Measurements from ENCODE around the gene SHISA3.
"Not testable (repeated sequence)": the region's sequence is repeated elsewhere in the genome, so short reads cannot be mapped to it uniquely, and the experiment has no call there.

Gene SHISA3

GRCh38 chr4:42396752-42397634 lies at the start of gene SHISA3:
SHISA3 (plus strand) TSS chr4:42397488; CDS start chr4:42398057, 569 bp downstream.
- no peak for DNase-seq

DNA sequence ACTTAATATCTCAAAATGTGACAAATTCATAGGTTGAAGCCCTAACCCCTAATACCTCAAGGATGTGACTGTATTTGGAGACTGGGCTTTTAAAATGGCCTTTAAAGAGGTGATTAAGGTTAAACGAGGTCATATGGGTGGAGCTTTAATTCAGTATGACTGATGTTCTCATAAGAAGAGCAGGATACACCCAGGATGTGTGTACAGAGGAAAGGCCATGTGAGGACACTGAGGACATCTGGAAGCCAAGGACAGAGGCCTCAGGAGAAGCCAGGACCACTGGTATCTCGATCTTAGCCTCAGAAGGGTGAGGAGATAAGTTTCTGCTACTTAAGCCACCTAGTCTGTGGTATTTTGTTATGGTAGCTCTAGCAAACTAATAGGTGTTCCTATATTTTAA lies 49.0 kb upstream of the SHISA3 start:
- DNase-seq: no peak

DNA sequence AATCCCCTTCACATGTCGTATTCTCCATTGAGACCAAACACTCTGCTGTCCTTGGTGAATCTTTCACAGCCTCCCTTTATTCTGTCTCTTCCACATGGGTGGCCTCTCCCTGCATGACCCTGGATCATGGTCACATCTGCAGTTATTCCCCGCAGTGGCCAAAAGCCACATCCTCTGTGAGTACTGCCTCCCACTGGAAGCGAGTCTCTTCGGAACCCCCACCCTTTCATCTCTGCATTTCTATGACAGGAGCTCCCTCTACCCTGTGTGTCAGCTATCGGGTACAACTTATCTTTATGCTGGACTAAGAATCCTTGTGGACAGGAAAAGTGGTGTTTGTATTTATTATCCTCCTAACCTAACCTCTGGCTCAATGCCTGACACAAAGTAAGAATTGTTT lies 48.6 kb upstream of the SHISA3 start:
- DNase-seq: no peak

- DNase-seq: no peak
Measured at GRCh38 chr4:42350611-42351182, 46.6 kb upstream of the SHISA3 start.

DNA sequence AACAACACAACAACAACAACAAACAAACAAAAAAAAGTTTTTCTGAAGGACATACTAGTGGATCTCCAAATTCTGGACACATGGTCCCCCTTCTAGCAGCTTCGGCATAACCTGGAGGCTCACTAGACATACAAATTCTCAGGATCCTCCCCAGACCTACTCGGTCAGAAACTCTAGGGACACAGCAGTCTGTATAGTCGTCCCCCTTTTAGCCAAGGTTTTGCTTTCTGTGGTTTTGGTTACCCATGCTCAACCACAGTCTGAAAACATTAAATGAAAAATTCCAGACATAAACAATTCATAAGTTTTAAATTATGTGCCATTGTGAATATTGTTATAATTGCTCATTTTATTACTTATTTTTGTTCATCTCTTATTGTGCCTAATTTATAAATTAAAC lies 45.2 kb upstream of the SHISA3 start:
- no peak for DNase-seq

DNA sequence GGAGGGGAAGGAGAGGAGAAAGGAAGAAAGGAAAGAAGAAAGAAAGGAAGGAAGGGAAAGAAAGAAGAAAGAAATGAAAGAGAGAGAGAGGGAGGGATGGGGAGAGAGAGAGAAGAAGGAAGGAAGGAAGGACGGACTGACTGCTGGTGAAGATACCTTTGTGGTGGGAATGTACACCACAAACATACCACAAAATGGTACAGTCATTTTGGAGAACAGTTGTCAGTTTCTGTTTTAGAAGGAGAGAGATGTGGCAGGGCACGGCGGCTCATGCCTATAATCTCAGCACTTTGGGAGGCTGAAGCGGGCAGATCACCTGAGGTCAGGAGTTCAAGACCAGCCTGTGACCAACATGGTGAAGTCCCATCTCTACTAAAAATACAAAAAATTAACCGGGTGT lies 40.0 kb upstream of the SHISA3 start:
- DNase-seq: no peak

- no peak for DNase-seq
Measured at GRCh38 chr4:42359711-42360110, 37.6 kb upstream of the SHISA3 start.

- no peak for DNase-seq
Measured at GRCh38 chr4:42360256-42360669, 37.0 kb upstream of the SHISA3 start.

- no peak for DNase-seq
Measured at GRCh38 chr4:42361456-42361855, 35.8 kb upstream of the SHISA3 start.

DNA sequence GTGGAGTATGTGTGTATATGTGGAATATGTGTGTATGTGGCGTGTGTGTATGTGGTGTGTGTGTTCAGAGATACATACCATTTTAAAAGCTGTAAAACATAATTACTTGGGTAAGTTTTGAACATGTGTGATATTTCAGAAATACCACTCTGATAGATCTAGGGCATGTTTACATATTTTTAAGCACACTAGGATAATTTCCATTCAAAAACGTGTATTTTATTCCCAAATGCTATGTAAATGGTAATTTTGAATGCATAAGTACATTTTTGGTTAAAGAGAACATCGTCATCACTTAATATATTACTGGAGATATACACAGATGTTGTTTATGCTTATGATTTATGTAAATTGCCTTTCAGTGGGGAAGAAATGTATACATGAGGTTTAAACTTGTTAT lies 34.7 kb upstream of the SHISA3 start:
- no peak for DNase-seq

- no peak for DNase-seq
Measured at GRCh38 chr4:42363614-42364013, 33.7 kb upstream of the SHISA3 start.

DNA sequence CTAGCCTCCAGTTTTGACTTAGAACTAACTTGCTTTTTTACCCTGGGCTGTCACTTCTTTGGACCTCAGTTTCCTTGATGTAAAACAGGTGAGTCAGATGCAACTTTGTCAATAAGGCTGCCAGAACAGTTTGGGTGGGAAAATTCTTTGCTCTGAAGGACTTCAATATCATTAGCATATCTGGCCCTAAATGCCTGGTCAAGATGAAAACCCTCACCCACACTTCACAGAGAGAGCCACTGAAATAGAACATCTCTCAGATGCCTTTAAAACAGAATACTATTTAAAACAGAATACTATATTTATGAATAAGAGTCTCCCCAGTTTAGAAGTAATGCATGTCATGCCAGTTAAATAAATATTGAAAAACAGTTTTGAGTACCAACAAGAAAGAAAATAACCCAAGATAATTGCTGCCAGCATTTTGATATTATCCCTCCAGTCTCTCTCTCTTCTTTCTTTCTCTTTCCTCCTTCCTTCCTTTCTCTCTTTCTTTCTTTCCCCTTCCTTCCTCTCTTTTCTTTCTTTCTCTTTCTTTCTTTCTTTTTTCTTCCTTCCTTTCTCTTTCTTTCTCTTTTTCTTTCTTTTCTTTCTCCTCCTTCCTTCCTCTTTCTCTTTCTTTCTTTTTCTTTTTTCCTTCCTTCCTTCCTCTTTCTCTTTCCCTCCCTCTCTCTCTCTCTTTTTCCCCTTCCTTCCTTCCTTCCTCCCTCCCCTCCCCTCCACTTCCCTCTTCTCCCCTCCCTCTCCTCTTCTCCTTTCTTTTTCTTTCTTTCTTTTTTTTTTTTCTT lies 32.8 kb upstream of the SHISA3 start:
- no peak for DNase-seq

- no peak for DNase-seq
Measured at GRCh38 chr4:42366959-42367358, 30.3 kb upstream of the SHISA3 start.

DNA sequence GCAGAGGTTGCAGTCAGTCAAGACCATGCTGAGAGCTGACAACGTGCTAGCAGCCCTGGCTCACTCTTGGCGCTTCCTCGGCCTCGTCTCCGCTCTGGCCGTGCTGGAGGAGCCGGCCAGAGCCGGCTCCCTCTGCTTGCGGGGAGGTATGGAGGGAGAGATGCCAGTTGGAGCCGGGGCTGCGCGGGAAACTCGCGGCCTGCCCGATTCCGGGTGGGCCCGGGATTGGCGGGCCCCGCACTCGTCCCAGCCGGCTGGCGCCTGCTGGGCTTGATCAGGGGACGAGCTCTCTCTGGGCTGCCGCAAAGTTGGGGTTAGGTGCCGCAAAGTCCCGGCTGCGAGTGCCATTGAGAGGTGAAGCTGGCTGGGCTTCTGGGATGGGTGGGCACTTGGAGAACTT lies 27.8 kb upstream of the SHISA3 start:
- no peak for DNase-seq

DNA sequence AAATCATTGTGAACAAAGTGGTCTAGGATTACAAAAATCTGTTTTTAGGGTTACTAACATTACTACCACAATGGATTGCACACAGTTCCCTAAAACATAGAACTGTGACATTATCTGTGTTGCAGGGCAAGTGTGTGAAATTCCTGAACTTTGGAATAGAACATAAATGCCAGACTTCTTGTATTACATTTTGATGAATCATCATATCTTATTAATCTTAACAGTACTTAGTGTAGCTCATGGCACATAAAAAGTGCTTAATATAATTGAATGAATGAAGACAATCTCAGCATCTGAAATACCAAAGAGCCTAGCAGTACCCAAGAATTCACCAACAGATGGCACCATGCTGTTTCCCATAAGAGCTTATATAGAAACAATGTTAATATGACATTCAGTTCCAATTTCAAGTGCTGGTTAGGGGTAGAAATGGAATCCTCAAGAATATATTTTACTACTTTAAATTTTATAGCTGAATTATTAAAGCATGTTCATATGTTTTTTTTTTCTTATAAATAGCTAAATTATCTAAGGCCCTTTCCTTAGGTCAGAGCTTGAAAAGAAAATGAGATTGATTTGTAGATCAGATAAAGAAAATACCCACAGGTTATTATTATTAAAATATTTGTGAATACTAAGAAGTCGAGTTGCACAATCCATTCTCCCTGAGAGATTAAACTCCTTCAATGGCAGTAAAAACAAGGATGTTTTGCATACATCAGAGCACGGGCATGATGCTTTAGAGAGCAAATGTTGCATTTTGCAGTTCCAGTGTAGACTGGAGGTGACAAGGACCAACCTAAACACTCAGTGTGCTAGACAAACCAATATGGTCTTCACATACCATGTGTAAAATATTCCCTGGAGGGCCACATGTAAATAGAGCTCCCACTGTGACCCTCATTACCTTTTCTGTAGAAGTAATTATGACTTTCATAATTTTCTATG lies 25.7 kb upstream of the SHISA3 start:
- DNase-seq: peak in 1 of 2 experiments; percentile 51

DNA sequence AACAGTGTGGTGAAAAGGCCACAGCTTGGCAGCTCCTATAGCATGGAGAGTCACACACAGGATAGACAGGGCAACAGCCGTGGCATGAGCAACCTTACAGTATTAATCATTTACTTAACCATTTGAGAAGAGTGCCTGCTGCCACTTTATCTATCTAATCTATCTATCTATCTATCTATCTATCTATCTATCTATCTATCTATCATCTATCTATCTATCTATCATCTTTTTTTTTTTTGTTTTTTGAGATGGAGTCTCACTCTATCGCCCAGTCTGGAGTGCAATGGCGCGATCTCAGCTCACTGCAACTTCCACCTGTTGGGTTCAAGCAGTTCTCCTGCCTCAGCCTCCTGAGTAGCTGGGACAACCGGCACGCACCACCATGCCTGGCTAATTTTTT lies 25.0 kb upstream of the SHISA3 start:
- not testable (repeated sequence) for DNase-seq

DNA sequence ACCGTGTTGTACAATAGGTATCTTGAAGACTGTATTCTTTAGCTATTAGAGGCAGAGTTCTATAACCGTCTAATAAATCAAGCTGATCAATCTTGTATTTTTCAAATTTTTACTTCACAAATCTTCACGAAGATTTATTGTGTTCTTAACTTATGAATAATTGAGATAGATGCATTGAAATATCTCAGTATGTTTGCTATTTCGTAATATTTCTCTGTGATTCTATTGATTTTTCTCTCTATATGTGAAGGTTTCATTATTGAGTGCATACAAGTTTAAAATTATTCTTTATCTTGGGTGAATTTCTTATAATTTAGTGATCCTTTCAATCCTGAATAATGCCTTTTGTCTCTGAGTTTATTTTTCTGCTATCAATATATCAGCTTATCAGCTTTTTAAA lies 19.8 kb upstream of the SHISA3 start:
- DNase-seq: no peak

- DNase-seq: no peak
Measured at GRCh38 chr4:42381666-42382065, 15.6 kb upstream of the SHISA3 start.

DNA sequence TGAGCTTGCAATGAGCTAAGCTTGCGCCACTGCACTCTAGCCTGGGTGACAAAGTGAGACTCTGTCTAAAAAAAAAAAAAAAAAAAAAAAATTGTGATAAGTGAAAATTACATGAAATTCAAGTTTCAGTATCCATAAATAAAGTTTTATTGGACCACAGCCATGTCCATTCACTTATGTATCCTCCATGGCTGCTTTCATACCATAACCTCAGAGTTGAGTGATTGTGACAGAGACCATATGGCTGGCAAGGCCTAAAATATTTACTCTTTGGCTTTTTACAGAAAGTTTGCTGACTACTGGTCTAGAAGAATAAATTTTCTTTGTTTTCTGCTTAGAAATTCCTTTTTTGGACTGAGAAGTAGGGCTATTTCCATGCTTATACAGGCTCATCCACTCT lies 11.8 kb upstream of the SHISA3 start:
- DNase-seq: no peak

DNA sequence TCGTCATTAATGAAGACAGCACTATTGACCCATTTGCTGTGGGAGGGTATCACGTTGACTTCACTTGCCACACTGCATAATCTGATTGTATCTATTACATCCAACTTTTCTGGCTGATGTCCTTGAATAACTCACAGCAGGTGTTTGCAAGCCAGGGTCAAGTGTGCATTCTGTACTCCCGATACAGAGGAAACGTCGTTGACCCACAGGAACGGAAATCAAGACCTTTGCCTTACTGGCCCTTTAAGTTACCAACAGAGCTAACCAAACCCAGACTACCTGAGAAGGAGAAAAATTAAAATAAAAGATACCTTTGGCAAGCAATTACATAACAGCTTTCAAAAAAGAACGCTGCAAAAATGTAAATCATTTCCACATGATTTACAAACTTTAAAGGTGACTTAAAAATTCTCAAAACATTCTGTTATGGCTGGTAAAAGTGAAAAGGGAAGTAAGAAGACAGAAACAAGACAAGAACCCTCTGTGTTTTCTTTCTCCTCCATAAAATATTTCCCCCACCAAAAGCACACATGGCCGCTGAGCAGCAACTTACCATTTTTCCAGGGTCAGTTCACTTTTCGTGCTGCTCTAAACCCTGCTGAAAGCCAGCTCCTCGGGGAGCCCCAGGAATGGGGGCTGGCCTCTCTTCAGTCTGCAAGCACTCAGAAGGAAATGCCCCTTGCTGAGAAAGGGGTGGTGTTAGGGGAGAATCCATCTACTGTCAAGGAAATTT lies 6.5 kb upstream of the SHISA3 start:
- no peak for DNase-seq

- no peak for DNase-seq
Measured at GRCh38 chr4:42391355-42391664, 6.0 kb upstream of the SHISA3 start.

DNA sequence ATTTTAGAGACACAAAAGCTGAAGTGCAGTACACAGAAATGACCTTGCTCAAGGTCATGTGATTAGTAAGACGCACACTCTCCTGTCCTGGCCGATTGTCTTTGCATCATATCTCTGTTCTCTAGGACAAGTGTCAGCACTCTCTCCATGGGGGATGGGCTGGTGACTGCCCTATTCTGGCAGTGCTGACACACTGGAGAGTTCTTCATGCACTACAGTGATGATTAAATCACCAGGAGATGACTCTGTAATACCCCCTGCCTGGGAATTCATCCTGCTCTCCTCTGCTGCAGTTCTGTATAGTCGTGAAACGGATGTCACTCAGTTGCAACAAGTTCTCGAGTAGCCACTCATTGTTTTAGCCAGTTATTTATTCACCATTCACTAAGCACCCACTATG lies 5.3 kb upstream of the SHISA3 start:
- no peak for DNase-seq
